ENCODE measurements around the gene SLC9C1.

GRCh38 chr3:112115806-112116383 lies 178.1 kb downstream of the SLC9C1 start:
- TF ChIP-seq CTCF (IDR thresholded peaks at IDR 0.05) (no peak), POLR2A (IDR thresholded peaks at IDR 0.05) (no peak), EP300 (IDR thresholded peaks at IDR 0.05) (no peak), POLR2AphosphoS5 (IDR thresholded peaks at IDR 0.05) (no peak)

Data from sigmoid colon (tissue), 4 donors.